ENCODE results near the gene COL4A2. TPM values are rescaled to one million over a fixed set of nuclear protein-coding genes. Genes with fewer than 3 reads are reported as not detected.
A peak's percentile ranks its signal among the peaks of the same experiment; 100 is the strongest.

COL4A2 gene
- total and polyA plus RNA-seq, 9 donors, result 59.5 to 171 (median 136) TPM

- H3K27ac ChIP-seq, result peak overlapping the region; percentile 9 to 50
- H3K36me3 ChIP-seq, result no peaks in the 10 kb centered on the region
- peak; percentile 52 to 69 (median 58) for DNase-seq
- 13 to 29% (median 21%) methylated on average over 12 of the region's 12 CpGs for WGBS, 3 donors
- peaks cover 4% of the 10 kb centered on the region for H3K4me1 ChIP-seq (ENCODE audit: insufficient read depth)
- H3K27me3 ChIP-seq, result no peaks in the 10 kb centered on the region
- intact Hi-C loops (cut with DNase I), result loop anchor here in 2 of 4 donors (5.0 kb wide), 1 partner anchor 225 kb away; no protein-coding TSS in a partner anchor
- no peak overlapping the region for H3K4me3 ChIP-seq
- TF ChIP-seq POLR2A (IDR thresholded peaks at IDR 0.05) (no peak), CTCF (IDR thresholded peaks at IDR 0.05) (no peak), EP300 (IDR thresholded peaks at IDR 0.05) (no peak)
- no peaks in the 10 kb centered on the region for H3K9me3 ChIP-seq
These were observed 140.0 kb downstream of the COL4A2 start for GRCh38 chr13:110447058-110447511.

GRCh38 chr13:110447801-110448200 lies 140.7 kb downstream of the COL4A2 start:
- H3K4me1 ChIP-seq (ENCODE audit: insufficient read depth), result peaks cover 3% of the 10 kb centered on the region
- no peaks in the 10 kb centered on the region for H3K27me3 ChIP-seq
- no peaks in the 10 kb centered on the region for H3K36me3 ChIP-seq
- no peaks in the 10 kb centered on the region for H3K9me3 ChIP-seq
- no peak overlapping the region for H3K4me3 ChIP-seq
- peak overlapping the region in 1 of 2 donors; percentile 50 for H3K27ac ChIP-seq
- DNase-seq, result peak in 2 of 5 donors; percentile 14 to 24
- intact Hi-C loops (cut with DNase I), result loop anchor here in 2 of 4 donors (5.0 kb wide), 1 partner anchor 226 kb away; no protein-coding TSS in a partner anchor
- TF ChIP-seq POLR2A (IDR thresholded peaks at IDR 0.05) (no peak), CTCF (IDR thresholded peaks at IDR 0.05) (no peak)
- 74 to 79% (median 77%) methylated on average over 9 of the region's 9 CpGs for WGBS, 3 donors

DNA sequence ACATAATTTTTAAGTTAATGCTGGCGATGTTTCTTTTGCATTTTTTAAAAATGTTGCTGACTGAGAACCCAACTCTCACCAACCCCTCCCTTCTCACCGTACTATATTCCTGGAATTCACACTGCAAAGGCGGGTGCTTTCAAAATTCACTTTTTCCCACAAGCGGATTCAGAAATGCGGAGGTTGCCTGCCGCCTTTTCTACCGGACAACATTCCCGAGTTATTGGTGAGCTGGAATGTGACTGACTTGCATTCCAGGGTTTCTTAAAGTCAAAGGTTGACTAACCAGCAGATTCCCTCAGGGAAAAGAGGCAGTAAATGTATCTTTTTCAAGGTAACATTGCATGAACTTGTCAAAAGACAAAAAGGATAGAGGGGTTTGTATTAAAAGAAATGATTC lies 141.1 kb downstream of the COL4A2 start:
- H3K4me1 ChIP-seq (ENCODE audit: insufficient read depth), result peaks cover 3% of the 10 kb centered on the region
- peak in 2 of 5 donors; percentile 7 for DNase-seq
- no peaks in the 10 kb centered on the region for H3K36me3 ChIP-seq
- intact Hi-C loops (cut with DNase I), result loop anchor here in 2 of 4 donors (5.0 kb wide), 1 partner anchor 226 kb away; no protein-coding TSS in a partner anchor
- no peaks in the 10 kb centered on the region for H3K9me3 ChIP-seq
- TF ChIP-seq EP300 (IDR thresholded peaks at IDR 0.05), result no peak
- no peak for TF ChIP-seq POLR2A (IDR thresholded peaks at IDR 0.05)
- TF ChIP-seq CTCF (IDR thresholded peaks at IDR 0.05), result no peak
- no peaks in the 10 kb centered on the region for H3K27me3 ChIP-seq
- WGBS, 3 donors, result 26 to 61% (median 41%) methylated on average over 8 of the region's 8 CpGs
- H3K27ac ChIP-seq, result no peak overlapping the region
- no peak overlapping the region for H3K4me3 ChIP-seq

DNA sequence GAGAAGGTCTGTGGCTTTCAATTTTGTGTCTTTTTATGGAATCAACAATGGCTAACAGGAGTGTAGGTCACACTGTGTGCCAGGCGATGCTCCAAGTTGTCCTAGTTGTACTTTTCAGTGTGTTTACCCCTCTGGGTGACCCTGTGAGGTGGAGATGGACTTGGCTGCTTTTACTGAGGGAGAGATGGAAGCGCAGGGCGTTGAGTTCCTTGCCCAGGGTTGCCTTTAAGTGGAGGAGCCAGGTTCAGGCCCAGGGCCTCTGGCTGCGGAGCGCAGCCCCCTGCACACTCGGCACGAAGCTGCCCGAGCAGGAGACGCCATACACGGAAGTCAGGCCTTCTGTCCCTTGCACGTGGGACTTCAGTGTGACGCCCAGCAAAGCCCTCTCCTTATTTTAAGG lies 141.6 kb downstream of the COL4A2 start:
- 91 to 95% (median 95%) methylated on average over 12 of the region's 12 CpGs for WGBS, 3 donors
- peak in 2 of 5 donors; percentile 8 to 23 for DNase-seq
- H3K27ac ChIP-seq, result no peak overlapping the region

More for the DNA sequence above, 141.6 kb downstream of the COL4A2 start:
- no peaks in the 10 kb centered on the region for H3K9me3 ChIP-seq
- intact Hi-C loops (cut with DNase I), result loop anchor here in 2 of 4 donors (5.0 kb wide), 1 partner anchor 226 kb away; no protein-coding TSS in a partner anchor
- no peaks in the 10 kb centered on the region for H3K36me3 ChIP-seq
- peaks cover 1% of the 10 kb centered on the region for H3K4me1 ChIP-seq (ENCODE audit: insufficient read depth)
- no peak for TF ChIP-seq CTCF (IDR thresholded peaks at IDR 0.05)
- no peak for TF ChIP-seq EP300 (IDR thresholded peaks at IDR 0.05)
- no peak for TF ChIP-seq POLR2A (IDR thresholded peaks at IDR 0.05)
- H3K27me3 ChIP-seq, result no peaks in the 10 kb centered on the region
- H3K4me3 ChIP-seq, result no peak overlapping the region

Data from ovary (tissue), 9 donors.